HUES48 (cell line): ENCODE data around the gene ING1.

Experiments used
- H3K27ac ChIP-seq: one replicate; pipeline ENCODE4 v1.7.0; 2013; ENCODE audit warnings: low read depth, low read length, inconsistent platforms
- H3K27me3 ChIP-seq: 2 replicates; pipeline ENCODE4 v1.6.1; 2013; ENCODE audit warnings: mild to moderate bottlenecking, low read length; ENCODE audit not compliant: control insufficient read depth, insufficient read depth
- H3K36me3 ChIP-seq: 2 replicates; pipeline ENCODE4 v1.6.1; 2013; ENCODE audit warnings: low read length; ENCODE audit not compliant: control insufficient read depth, insufficient read depth
- H3K4me1 ChIP-seq: 2 replicates; pipeline ENCODE4 v1.6.1; 2013; ENCODE audit warnings: mild to moderate bottlenecking, low read length; ENCODE audit not compliant: control insufficient read depth, insufficient read depth
- H3K4me3 ChIP-seq: 2 replicates; pipeline ENCODE4 v1.5.1; 2013; ENCODE audit warnings: mild to moderate bottlenecking, low read depth, low read length
- H3K9ac ChIP-seq: 2 replicates; pipeline ENCODE4 v1.6.1; 2013; ENCODE audit warnings: mild to moderate bottlenecking, low read depth, low read length, moderate library complexity
- H3K9me3 ChIP-seq: 2 replicates; pipeline ENCODE4 v1.6.1; 2013; ENCODE audit warnings: low read length; ENCODE audit not compliant: control insufficient read depth, insufficient read depth

Gene ING1

GRCh38 chr13:110705826-110706569 is 7.5 kb upstream of the ING1 start, which contains the start of gene CARS2:
Gene CARS2, minus strand, starts transcription at chr13:110706116. Its CDS starts 23 bp downstream, at chr13:110706093.
- H3K4me3 ChIP-seq: peak within 1 kb of the TSS; percentile 78
- H3K4me1 ChIP-seq: peaks cover 9% of the 10 kb centered on the region
- peaks cover 12% of the 10 kb centered on the region for H3K36me3 ChIP-seq
- peak within 1 kb of the TSS; percentile 71 for H3K27ac ChIP-seq
- no peaks in the 10 kb centered on the region for H3K27me3 ChIP-seq
- H3K9ac ChIP-seq: peak within 1 kb of the TSS; percentile 49; the same call in 1 of the 2 replicates
- H3K9me3 ChIP-seq: no peaks in the 10 kb centered on the region

- H3K4me3 ChIP-seq: peak overlapping the region; percentile 78
- H3K27me3 ChIP-seq: no peaks in the 10 kb centered on the region
- peaks cover 13% of the 10 kb centered on the region for H3K4me1 ChIP-seq
- H3K27ac ChIP-seq: peak overlapping the region; percentile 58
- H3K9me3 ChIP-seq: no peaks in the 10 kb centered on the region
- H3K9ac ChIP-seq: peak overlapping the region; percentile 48; the same call in 1 of the 2 replicates
- H3K36me3 ChIP-seq: peaks cover 4% of the 10 kb centered on the region
These were observed 6.7 kb upstream of the ING1 start for GRCh38 chr13:110706570-110707372.

- peak overlapping the region; percentile 97 for H3K9ac ChIP-seq
- peaks cover 10% of the 10 kb centered on the region for H3K4me1 ChIP-seq
- H3K27ac ChIP-seq: peak overlapping the region; percentile 100
- no peaks in the 10 kb centered on the region for H3K27me3 ChIP-seq
- no peaks in the 10 kb centered on the region for H3K36me3 ChIP-seq
- no peaks in the 10 kb centered on the region for H3K9me3 ChIP-seq
- H3K4me3 ChIP-seq: peak overlapping the region; percentile 96
These were observed 1.2 kb upstream of the ING1 start for GRCh38 chr13:110712081-110712848.

GRCh38 chr13:110712849-110713641 is 455 bp upstream of the ING1 start:
- Histone ChIP-seq H3K4me1 (peaks cover 18% of the 10 kb centered on the region), H3K9ac (peak overlapping the region; percentile 97), H3K4me3 (peak overlapping the region; percentile 96), H3K9me3 (no peaks in the 10 kb centered on the region), H3K27ac (peak overlapping the region; percentile 100), H3K27me3 (no peaks in the 10 kb centered on the region), H3K36me3 (no peaks in the 10 kb centered on the region)

GRCh38 chr13:110713981-110714796 is 689 bp downstream of the ING1 start:
- Histone ChIP-seq H3K9me3 (no peaks in the 10 kb centered on the region), H3K4me1 (peaks cover 21% of the 10 kb centered on the region), H3K36me3 (peaks cover 2% of the 10 kb centered on the region; the same call in 1 of the 2 replicates), H3K27me3 (no peaks in the 10 kb centered on the region), H3K4me3 (peak overlapping the region; percentile 96), H3K9ac (peak overlapping the region; percentile 69), H3K27ac (peak overlapping the region; percentile 89)

- Histone ChIP-seq H3K9ac (peak overlapping the region; percentile 69), H3K9me3 (no peaks in the 10 kb centered on the region), H3K4me3 (peak overlapping the region; percentile 96), H3K36me3 (peaks cover 9% of the 10 kb centered on the region), H3K4me1 (peaks cover 21% of the 10 kb centered on the region), H3K27ac (peak overlapping the region; percentile 89), H3K27me3 (no peaks in the 10 kb centered on the region)
These were observed 1.4 kb downstream of the ING1 start for GRCh38 chr13:110714797-110715394.

- Histone ChIP-seq H3K4me3 (peak overlapping the region; percentile 96), H3K9ac (peak overlapping the region; percentile 71), H3K9me3 (no peaks in the 10 kb centered on the region), H3K27me3 (no peaks in the 10 kb centered on the region), H3K36me3 (peaks cover 17% of the 10 kb centered on the region), H3K27ac (peak overlapping the region; percentile 89), H3K4me1 (peaks cover 21% of the 10 kb centered on the region)
These were observed 2.1 kb downstream of the ING1 start for GRCh38 chr13:110715395-110716246.

GRCh38 chr13:110716247-110716515 is 2.7 kb downstream of the ING1 start:
- peaks cover 21% of the 10 kb centered on the region for H3K4me1 ChIP-seq
- H3K4me3 ChIP-seq: peak overlapping the region; percentile 93
- peaks cover 22% of the 10 kb centered on the region for H3K36me3 ChIP-seq
- no peaks in the 10 kb centered on the region for H3K27me3 ChIP-seq
- H3K27ac ChIP-seq: peak overlapping the region; percentile 89
- H3K9me3 ChIP-seq: no peaks in the 10 kb centered on the region
- H3K9ac ChIP-seq: peak overlapping the region; percentile 71
